HepG2 (cell line): ENCODE measurements around the gene SLC6A6. TPM values are rescaled to one million over a fixed set of nuclear protein-coding genes. Genes with fewer than 3 reads are reported as not detected.

ENCODE experiments used
- CENPT ChIP-seq: sonication (generic); formaldehyde crosslinking; IDR thresholded peaks from 2 replicates; pipeline ENCODE4 v1.8.0; 2022; ENCODE audit warnings: low read depth, mild to moderate bottlenecking, moderate library complexity, missing genetic modification reagents
- CSRNP1 ChIP-seq: sonication (generic); formaldehyde crosslinking; IDR thresholded peaks from 2 replicates; pipeline ENCODE4 v1.8.1; 2023; ENCODE audit warnings: mild to moderate bottlenecking, missing genetic modification reagents
- GTF3A ChIP-seq: sonication (generic); formaldehyde crosslinking; conservative IDR thresholded peaks from 2 replicates; pipeline ENCODE4 v1.4.0; 2020; ENCODE audit warnings: mild to moderate bottlenecking, missing genetic modification reagents
- HHEX ChIP-seq: IDR thresholded peaks from 2 replicates; pipeline ENCODE4 v1.6.1; 2016; ENCODE audit warnings: control low read depth
- HNF4A ChIP-seq: sonication (generic); formaldehyde crosslinking; IDR thresholded peaks from 2 replicates; pipeline ENCODE4 v1.4.0; 2020; ENCODE audit warnings: missing genetic modification reagents
- KLF6 ChIP-seq: IDR thresholded peaks from 2 replicates; pipeline ENCODE4 v1.8.0; 2016; ENCODE audit warnings: missing biosample characterization, missing genetic modification reagents
- MTA1 ChIP-seq: sonication (generic); formaldehyde crosslinking; IDR thresholded peaks from 2 replicates; pipeline ENCODE4 v1.4.0; 2020; ENCODE audit warnings: missing genetic modification reagents, mild to moderate bottlenecking, borderline replicate concordance
- PRDM4 ChIP-seq: sonication (generic); formaldehyde crosslinking; IDR thresholded peaks from 2 replicates; pipeline ENCODE4 v1.9.0; 2021; ENCODE audit warnings: missing genetic modification reagents, borderline replicate concordance
- RBAK ChIP-seq: sonication (generic); formaldehyde crosslinking; IDR thresholded peaks from 2 replicates; pipeline ENCODE4 v1.5.1; 2020; ENCODE audit warnings: mild to moderate bottlenecking, missing genetic modification reagents
- REL ChIP-seq: sonication (generic); formaldehyde crosslinking; conservative IDR thresholded peaks from 2 replicates; pipeline ENCODE4 v1.8.0; 2022; ENCODE audit warnings: mild to moderate bottlenecking, missing genetic modification reagents, moderate library complexity
- RFXAP ChIP-seq: sonication (generic); formaldehyde crosslinking; IDR thresholded peaks from 2 replicates; pipeline ENCODE4 v1.4.0; 2020; ENCODE audit warnings: missing genetic modification reagents, borderline replicate concordance
- SETDB1 ChIP-seq: sonication (generic); formaldehyde crosslinking; IDR thresholded peaks from 2 replicates; pipeline ENCODE4 v1.5.1; 2020; ENCODE audit warnings: missing genetic modification reagents, mild to moderate bottlenecking, borderline replicate concordance
- SMARCE1 ChIP-seq: fragments of 450-650 bp; IDR thresholded peaks from 2 replicates; pipeline ENCODE4 v1.6.1; 2017; ENCODE audit warnings: borderline replicate concordance
- TAF15 ChIP-seq: fragments of 200-400 bp; formaldehyde crosslinking; IDR thresholded peaks from one replicate; pipeline ENCODE4 v1.6.1; 2018; ENCODE audit warnings: mild to moderate bottlenecking, low read depth, low read length; ENCODE audit not compliant: poor library complexity, severe bottlenecking
- TGIF2 ChIP-seq: IDR thresholded peaks from 2 replicates; pipeline ENCODE4 v1.6.1; 2016; ENCODE audit warnings: control low read depth, missing compliant biosample characterization
- TRIM22 ChIP-seq: fragments of 450-650 bp; IDR thresholded peaks from 2 replicates; pipeline ENCODE4 v1.6.1; 2017
- USF2 ChIP-seq, 2 experiments: sonication (generic) in 1 of 2; formaldehyde crosslinking in 1 of 2; IDR thresholded peaks; 2 replicates each; pipeline versions ENCODE4 v1.5.1 to v1.6.1; 2011 to 2020; ENCODE audit warnings: borderline replicate concordance in 1 of 2, low read depth in 1 of 2, low read length in 1 of 2, mild to moderate bottlenecking in 1 of 2, missing genetic modification reagents in 1 of 2, moderate library complexity in 1 of 2
- ZFAT ChIP-seq: sonication (generic); formaldehyde crosslinking; conservative IDR thresholded peaks from 2 replicates; pipeline ENCODE4 v1.8.1; 2023; ENCODE audit warnings: missing genetic modification reagents, inconsistent platforms
- ZNF382 ChIP-seq: sonication (generic); formaldehyde crosslinking; IDR thresholded peaks from 2 replicates; pipeline ENCODE4 v1.5.0; 2020; ENCODE audit warnings: missing genetic modification reagents, mild to moderate bottlenecking, borderline replicate concordance
- ZNF614 ChIP-seq: IDR thresholded peaks from 2 replicates; pipeline ENCODE4 v1.6.1; 2018; ENCODE audit warnings: missing biosample characterization, missing genetic modification reagents, inconsistent platforms, borderline replicate concordance
- ZNF616 ChIP-seq: sonication (generic); formaldehyde crosslinking; IDR thresholded peaks from 2 replicates; pipeline ENCODE4 v1.5.0; 2020; ENCODE audit warnings: low read depth, mild to moderate bottlenecking, missing genetic modification reagents
- ZNF768 ChIP-seq: sonication (generic); formaldehyde crosslinking; IDR thresholded peaks from 2 replicates; pipeline ENCODE4 v1.4.0; 2020; ENCODE audit warnings: missing genetic modification reagents
- ZNF792 ChIP-seq: IDR thresholded peaks from 2 replicates; pipeline ENCODE4 v1.6.1; 2016
- polyA plus RNA-seq, 8 experiments: library from polyadenylated mRNA; depleted of rRNA in 3 of 8; stranded (reverse) in 7 of 8; unstranded in 1 of 8; fragments of >200 nt; fragmentation: Illumina TruSeq in 4 of 8; extraction: Trizol in 4 of 8; gene quantifications; 2 replicates each; pipeline versions ENCODE4 v1.2.1 to v1.2.3, GENCODE V29; 2011 to 2016; ENCODE audit warnings: low read depth in 4 of 8, missing spikeins in 1 of 8, mixed read lengths in 1 of 8; ENCODE audit not compliant: insufficient read depth in 1 of 8
- total RNA-seq, 5 experiments: library from RNA; depleted of rRNA; stranded (reverse); fragments of >200 nt; fragmentation: Illumina TruSeq; extraction: Trizol; gene quantifications; 2 replicates each; pipeline ENCODE4 v1.2.3, GENCODE V29; 2016; ENCODE audit warnings: low read depth in 1 of 5

SLC6A6 gene
- total and polyA plus RNA-seq, 2 of the 13 experiments (the other 11 are each of a cell fraction or from before 2014, with no cell fraction given): 14.1 to 20.7 TPM

GRCh38 chr3:14423197-14423743 lies 20.9 kb downstream of the SLC6A6 start (continued):
- TF ChIP-seq PRDM4 (no peak), ZFAT (no peak), ZNF768 (CRISPR knock-in tag) (peak; percentile 93), CENPT (CRISPR knock-in tag) (no peak), HNF4A (CRISPR knock-in tag) (peak; percentile 57; the same call in 1 of the 2 replicates), KLF6 (CRISPR knock-in tag) (no peak), HHEX (CRISPR knock-in tag) (no peak), REL (no peak), ZNF614 (peak; percentile 56; the same call in 1 of the 2 replicates), TGIF2 (CRISPR knock-in tag) (no peak), TRIM22 (no peak), GTF3A (CRISPR knock-in tag) (no peak), ZNF382 (CRISPR knock-in tag) (no peak), ZNF792 (CRISPR knock-in tag) (peak; percentile 84; the same call in 1 of the 2 replicates), SMARCE1 (no peak), SETDB1 (no peak), ZNF616 (CRISPR knock-in tag) (no peak), TAF15 (no peak), RBAK (CRISPR knock-in tag) (no peak), MTA1 (CRISPR knock-in tag) (no peak), RFXAP (CRISPR knock-in tag) (no peak), CSRNP1 (no peak), USF2 (IDR thresholded peaks at IDR 0.05; ENCODE audit: low read depth, low read length) (no peak), USF2 (CRISPR knock-in tag; IDR thresholded peaks at IDR 0.05; ENCODE audit: borderline replicate concordance) (no peak)
